GM12874 (cell line): ENCODE results near the gene AFMID.

Source experiments
- CTCF ChIP-seq: IDR thresholded peaks from 2 replicates; pipeline ENCODE4 v1.5.1; 2011; ENCODE audit warnings: low read depth, mild to moderate bottlenecking, control low read depth, low read length, moderate library complexity; ENCODE audit not compliant: insufficient read depth

The AFMID gene

GRCh38 chr17:78230252-78230962 lies 43.2 kb downstream of the AFMID start:
- TF ChIP-seq CTCF, result no peak

- no peak for TF ChIP-seq CTCF
These were observed 44.1 kb downstream of the AFMID start, which contains the start of gene TMEM235 for GRCh38 chr17:78230996-78231935. TSS of gene TMEM235 (plus strand) at chr17:78231631. CDS start at chr17:78232024, 393 bp downstream.

GRCh38 chr17:78231991-78232858 lies 45.1 kb downstream of the AFMID start:
- no peak for TF ChIP-seq CTCF

GRCh38 chr17:78232859-78233173 lies 45.7 kb downstream of the AFMID start:
- TF ChIP-seq CTCF, result no peak

GRCh38 chr17:78233678-78234077 lies 46.5 kb downstream of the AFMID start:
- no peak for TF ChIP-seq CTCF

- TF ChIP-seq CTCF, result no peak
These were observed 47.2 kb downstream of the AFMID start for GRCh38 chr17:78234261-78234865.
